HG02759 (cell line): Measurements from ENCODE around the gene DDX31.

ENCODE experiments used
- ATAC-seq: cut with Tn5 transposase; IDR thresholded peaks from one replicate; pipeline ENCODE4 v1.9.1; 2021; ENCODE audit warnings: mild to moderate bottlenecking, moderate library complexity; ENCODE audit not compliant: unreplicated experiment

DDX31 gene

GRCh38 chr9:132551556-132551955 is 118.2 kb downstream of the DDX31 start:
- ATAC-seq: no peak

GRCh38 chr9:132548751-132549640 is 120.8 kb downstream of the DDX31 start:
- no peak for ATAC-seq

- ATAC-seq: no peak
Measured at GRCh38 chr9:132547976-132548730, 121.6 kb downstream of the DDX31 start.

- no peak for ATAC-seq
Measured at GRCh38 chr9:132547436-132547835, 122.3 kb downstream of the DDX31 start.

- ATAC-seq: no peak
Measured at GRCh38 chr9:132547052-132547431, 122.7 kb downstream of the DDX31 start.

GRCh38 chr9:132546148-132547051 is 123.4 kb downstream of the DDX31 start:
- no peak for ATAC-seq

GRCh38 chr9:132545578-132545977 is 124.2 kb downstream of the DDX31 start:
- no peak for ATAC-seq

- ATAC-seq: no peak
Measured at GRCh38 chr9:132543960-132544359, 125.8 kb downstream of the DDX31 start.

- no peak for ATAC-seq
Measured at GRCh38 chr9:132543251-132543650, 126.5 kb downstream of the DDX31 start.
